PC-3 (cell line): Measurements from ENCODE around the gene MKRN1. TPM values are rescaled to one million over a fixed set of nuclear protein-coding genes. Genes with fewer than 3 reads are reported as not detected.

ENCODE experiments used
- ATAC-seq: fragments of 200-7000 bp; cut with Tn5 transposase; 2 replicates; pipeline ENCODE4 v1.9.1; 2020; ENCODE audit warnings: mild to moderate bottlenecking, moderate library complexity
- BruUV-seq: library from RNA; stranded (reverse); fragments of 400-500 nt; replicated peaks from 2 replicates; lab custom pipeline; 2021; lab: Mats Ljungman, UMichigan
- CTCF ChIA-PET: fragments of 300-600 bp; sonication (Branson Sonifier 250); formaldehyde crosslinking; loops from one replicate; lab custom pipeline; 2022; ENCODE audit warnings: antibody characterized with exemption; lab: Charles Lee
- POLR2A ChIA-PET: fragments of 300-600 bp; sonication (Branson Sonifier 250); formaldehyde crosslinking; loops from one replicate; lab custom pipeline; 2022; ENCODE audit warnings: antibody characterized with exemption; ENCODE audit not compliant: unreplicated experiment; lab: Charles Lee
- DNase-seq: peaks from one replicate; pipeline ENCODE4 v3.0.0-alpha.2; 2015
- H2AFZ ChIP-seq: fragments of 300-600 bp; sonication (generic); 2 replicates; pipeline ENCODE4 v1.6.0; 2016; ENCODE audit warnings: antibody characterized with exemption, low read length
- H3F3A ChIP-seq: fragments of 300-600 bp; sonication (generic); one replicate; pipeline ENCODE4 v1.6.0; 2017; ENCODE audit warnings: antibody characterized with exemption, low read length, control low read depth, mild to moderate bottlenecking; ENCODE audit not compliant: unreplicated experiment
- H3K27ac ChIP-seq: fragments of 300-600 bp; sonication (generic); 2 replicates; pipeline ENCODE4 v1.5.1; 2016; ENCODE audit warnings: mild to moderate bottlenecking, low read length
- H3K27me3 ChIP-seq: fragments of 300-600 bp; sonication (generic); 2 replicates; pipeline ENCODE4 v1.6.1; 2016; ENCODE audit warnings: low read length, mixed read lengths
- H3K36me3 ChIP-seq: fragments of 300-600 bp; sonication (generic); 2 replicates; pipeline ENCODE4 v1.6.1; 2016; ENCODE audit warnings: low read depth, mixed run types, low read length, mixed read lengths
- H3K4me1 ChIP-seq: fragments of 300-600 bp; sonication (generic); 2 replicates; pipeline ENCODE4 v1.5.1; 2016; ENCODE audit warnings: low read length; ENCODE audit not compliant: insufficient read depth
- H3K4me2 ChIP-seq: fragments of 300-600 bp; sonication (generic); 2 replicates; pipeline ENCODE4 v1.6.0; 2016; ENCODE audit warnings: low read length
- H3K4me3 ChIP-seq: fragments of 300-600 bp; sonication (generic); 2 replicates; pipeline ENCODE4 v1.5.1; 2016; ENCODE audit warnings: mild to moderate bottlenecking, low read length, mixed read lengths
- H3K79me2 ChIP-seq: fragments of 300-600 bp; sonication (generic); 2 replicates; pipeline ENCODE4 v1.6.1; 2017; ENCODE audit warnings: low read length, mixed read lengths
- H3K9ac ChIP-seq: fragments of 300-600 bp; sonication (generic); 2 replicates; pipeline ENCODE4 v1.6.0; 2016; ENCODE audit warnings: mild to moderate bottlenecking, low read length
- H3K9me2 ChIP-seq: fragments of 300-600 bp; sonication (generic); replicated peaks from 2 replicates; pipeline ENCODE4 v1.6.1; 2016; ENCODE audit warnings: mixed run types, low read length, mixed read lengths
- H3K9me3 ChIP-seq: fragments of 300-600 bp; sonication (generic); 2 replicates; pipeline ENCODE4 v1.6.1; 2016; ENCODE audit warnings: low read length, mixed read lengths
- H4K20me1 ChIP-seq: fragments of 300-600 bp; sonication (generic); 2 replicates; pipeline ENCODE4 v1.6.1; 2016; ENCODE audit warnings: low read length, mixed read lengths
- EZH2 ChIP-seq: fragments of 300-600 bp; sonication (generic); IDR thresholded peaks from one replicate; pipeline ENCODE4 v1.6.1; 2017; ENCODE audit warnings: antibody characterized with exemption, mild to moderate bottlenecking, low read length; ENCODE audit not compliant: unreplicated experiment
- EZH2phosphoT487 ChIP-seq: fragments of 300-600 bp; sonication (generic); IDR thresholded peaks from 2 replicates; pipeline ENCODE4 v1.6.1; 2018; ENCODE audit warnings: mild to moderate bottlenecking, antibody characterized with exemption, low read length, borderline replicate concordance
- intact Hi-C: fragments of 100-400 bp; cut with micrococcal nuclease; formaldehyde crosslinking; loops from 2 replicates; pipeline ENCODE4 v1.9.0; 2023
- total RNA-seq: library from RNA; depleted of rRNA; stranded (reverse); fragments of >200 nt; gene quantifications from 2 replicates; pipeline ENCODE4 v1.2.3, GENCODE V29; 2014
- TF ChIP-seq, protein P1 (sequence below): fragments of 300-600 bp; sonication (generic); conservative IDR thresholded peaks from 2 replicates; pipeline ENCODE4 v1.5.1; 2017; ENCODE audit warnings: antibody characterized with exemption, low read depth, mild to moderate bottlenecking, low read length

Gene MKRN1
- total RNA-seq, 1 experiment from 2014 or later, result 78.5 TPM

DNA sequence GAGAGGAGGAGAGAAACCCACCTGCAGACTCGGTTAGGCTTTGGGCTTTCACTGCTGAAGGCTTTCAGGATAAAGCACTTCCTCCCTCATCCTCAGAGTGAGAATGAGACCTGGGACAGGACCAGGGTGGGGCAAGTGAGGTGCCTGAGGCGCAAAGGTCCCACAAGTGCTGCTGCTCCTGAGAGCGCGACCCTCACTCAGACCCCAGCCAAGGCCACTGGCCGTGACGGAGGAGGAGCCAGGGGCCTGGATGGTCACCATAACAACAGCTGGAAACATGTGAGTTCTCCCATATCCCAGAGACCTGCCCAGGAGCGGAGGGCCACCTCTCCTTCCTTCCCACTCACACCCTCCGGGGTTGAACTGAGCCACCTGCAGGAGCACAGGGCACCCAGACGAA, 46.9 kb upstream of the MKRN1 start:
- intact Hi-C loops, result no loop called here
- peak overlapping the region; percentile 48; the same call in 1 of the 2 replicates for H3K4me2 ChIP-seq
- no peaks in the 10 kb centered on the region for H3K9me3 ChIP-seq
- H4K20me1 ChIP-seq, result no peaks in the 10 kb centered on the region
- POLR2A ChIA-PET, result no interaction called here
- CTCF ChIA-PET, result interaction anchor here (0.5 kb wide), 1 partner anchor 98 kb away, joined by 6 read pairs; no protein-coding TSS in a partner anchor
- DNase-seq (no peak), ATAC-seq (peak; percentile 9)
- TF ChIP-seq EZH2, result no peak
- TF ChIP-seq, protein P1, sequence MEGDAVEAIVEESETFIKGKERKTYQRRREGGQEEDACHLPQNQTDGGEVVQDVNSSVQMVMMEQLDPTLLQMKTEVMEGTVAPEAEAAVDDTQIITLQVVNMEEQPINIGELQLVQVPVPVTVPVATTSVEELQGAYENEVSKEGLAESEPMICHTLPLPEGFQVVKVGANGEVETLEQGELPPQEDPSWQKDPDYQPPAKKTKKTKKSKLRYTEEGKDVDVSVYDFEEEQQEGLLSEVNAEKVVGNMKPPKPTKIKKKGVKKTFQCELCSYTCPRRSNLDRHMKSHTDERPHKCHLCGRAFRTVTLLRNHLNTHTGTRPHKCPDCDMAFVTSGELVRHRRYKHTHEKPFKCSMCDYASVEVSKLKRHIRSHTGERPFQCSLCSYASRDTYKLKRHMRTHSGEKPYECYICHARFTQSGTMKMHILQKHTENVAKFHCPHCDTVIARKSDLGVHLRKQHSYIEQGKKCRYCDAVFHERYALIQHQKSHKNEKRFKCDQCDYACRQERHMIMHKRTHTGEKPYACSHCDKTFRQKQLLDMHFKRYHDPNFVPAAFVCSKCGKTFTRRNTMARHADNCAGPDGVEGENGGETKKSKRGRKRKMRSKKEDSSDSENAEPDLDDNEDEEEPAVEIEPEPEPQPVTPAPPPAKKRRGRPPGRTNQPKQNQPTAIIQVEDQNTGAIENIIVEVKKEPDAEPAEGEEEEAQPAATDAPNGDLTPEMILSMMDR, result no peak
- TF ChIP-seq EZH2phosphoT487, result no peak
- H3K79me2 ChIP-seq, result no peaks in the 10 kb centered on the region
- H3K4me1 ChIP-seq, result peaks cover 18% of the 10 kb centered on the region
- no peak overlapping the region for H3K4me3 ChIP-seq
- no TSS peak for BruUV-seq
- H2AFZ ChIP-seq, result no peak overlapping the region
- H3K27me3 ChIP-seq, result no peaks in the 10 kb centered on the region
- peak overlapping the region; percentile 15; the same call in 1 of the 2 replicates for H3K27ac ChIP-seq
- H3K9ac ChIP-seq, result no peak overlapping the region
- H3K9me2 ChIP-seq, result no peaks in the 10 kb centered on the region
- no peaks in the 10 kb centered on the region for H3K36me3 ChIP-seq
- no peaks in the 10 kb centered on the region for H3F3A ChIP-seq

DNA sequence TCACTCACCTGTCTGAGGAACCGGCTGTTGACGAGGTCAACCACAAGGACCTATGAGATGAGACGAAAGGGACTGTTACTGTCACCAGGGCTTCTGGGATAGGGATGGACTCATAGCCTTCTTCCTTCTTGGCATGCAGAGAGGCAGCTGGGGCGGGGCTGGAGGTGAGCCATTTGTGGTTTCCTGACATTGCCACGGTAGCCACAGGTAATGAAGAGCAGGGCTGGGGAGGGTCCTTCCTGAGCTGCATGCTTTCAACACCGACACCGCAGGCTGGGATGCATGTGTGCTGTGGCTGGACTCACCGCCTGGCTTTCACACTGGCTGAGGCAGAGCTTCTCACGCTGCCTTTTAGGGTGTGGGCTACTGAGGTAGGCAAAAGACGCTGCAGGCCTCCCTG, 46.4 kb upstream of the MKRN1 start:
- Histone ChIP-seq H3K4me2 (peak overlapping the region; percentile 48), H3K27me3 (no peaks in the 10 kb centered on the region), H3F3A (no peaks in the 10 kb centered on the region), H3K36me3 (no peaks in the 10 kb centered on the region), H3K79me2 (no peaks in the 10 kb centered on the region), H3K4me3 (no peak overlapping the region), H2AFZ (peak overlapping the region; percentile 66), H3K9ac (no peak overlapping the region), H3K27ac (peak overlapping the region; percentile 15; the same call in 1 of the 2 replicates), H3K9me2 (no peaks in the 10 kb centered on the region), H4K20me1 (no peaks in the 10 kb centered on the region), H3K9me3 (no peaks in the 10 kb centered on the region), H3K4me1 (peaks cover 18% of the 10 kb centered on the region)
- POLR2A ChIA-PET, result no interaction called here
- no TSS peak for BruUV-seq
- CTCF ChIA-PET, result interaction anchor here (0.5 to 0.6 kb wide), 2 partner anchors 51 to 99 kb away, joined by 3 to 6 read pairs; no protein-coding TSS in a partner anchor
- intact Hi-C loops, result no loop called here
- TF ChIP-seq, protein P1, result no peak
- no peak for TF ChIP-seq EZH2
- no peak for TF ChIP-seq EZH2phosphoT487
- DNase-seq (peak; percentile 83), ATAC-seq (peak; percentile 92)

DNA sequence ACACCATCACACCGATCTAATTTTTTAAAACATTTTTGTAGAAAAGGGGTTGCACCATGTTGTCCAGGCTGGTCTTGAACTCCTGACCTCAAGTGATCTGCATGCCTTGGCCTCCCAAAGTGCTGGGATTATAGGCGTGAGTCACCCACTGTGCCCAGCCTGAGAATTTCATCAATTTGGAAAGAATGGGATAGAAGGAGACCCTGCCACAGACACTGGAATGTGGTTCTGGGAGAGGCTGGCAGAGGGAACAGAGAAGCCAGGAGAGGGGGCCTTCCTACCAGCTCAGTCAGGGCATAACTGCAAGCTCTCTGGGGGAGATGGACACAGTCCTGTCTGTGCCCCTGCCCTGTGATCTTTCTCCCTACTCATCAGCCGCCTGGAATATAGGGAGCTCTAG, 42.1 kb upstream of the MKRN1 start:
- H3K27ac ChIP-seq, result no peak overlapping the region
- no peaks in the 10 kb centered on the region for H4K20me1 ChIP-seq
- intact Hi-C loops, result no loop called here
- ATAC-seq (no peak), DNase-seq (no peak)
- no TSS peak for BruUV-seq
- no peaks in the 10 kb centered on the region for H3K36me3 ChIP-seq
- CTCF ChIA-PET, result no interaction called here
- no peak overlapping the region for H2AFZ ChIP-seq
- no peaks in the 10 kb centered on the region for H3K9me3 ChIP-seq
- no peaks in the 10 kb centered on the region for H3K79me2 ChIP-seq
- POLR2A ChIA-PET, result no interaction called here
- H3K4me1 ChIP-seq, result peaks cover 20% of the 10 kb centered on the region
- no peaks in the 10 kb centered on the region for H3F3A ChIP-seq
- no peak overlapping the region for H3K9ac ChIP-seq
- TF ChIP-seq, protein P1, result no peak
- TF ChIP-seq EZH2phosphoT487, result no peak
- TF ChIP-seq EZH2, result no peak
- H3K27me3 ChIP-seq, result no peaks in the 10 kb centered on the region
- no peak overlapping the region for H3K4me3 ChIP-seq
- H3K4me2 ChIP-seq, result no peak overlapping the region
- no peaks in the 10 kb centered on the region for H3K9me2 ChIP-seq
